ENCODE data around the gene NUDT12.

DNA sequence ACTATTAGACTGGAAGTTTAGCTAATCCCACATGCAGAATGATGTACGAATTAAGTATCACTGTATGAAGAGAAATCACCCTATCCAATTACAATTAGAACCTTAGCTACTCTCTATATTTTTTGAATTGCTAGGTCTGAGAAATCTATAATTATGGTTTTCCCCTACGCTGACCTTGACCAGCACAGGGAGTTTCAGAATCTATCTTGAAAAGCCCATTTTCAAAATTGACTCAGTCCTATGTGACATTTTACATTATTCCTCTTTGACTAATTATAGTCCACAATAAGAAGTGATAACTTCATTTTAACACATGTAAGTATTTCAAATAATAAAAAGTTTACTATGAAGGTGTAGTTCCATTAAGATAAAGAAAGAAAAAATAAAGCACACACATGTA lies 21.5 kb downstream of the NUDT12 start:
- TF ChIP-seq CTCF (IDR thresholded peaks at IDR 0.05) (no peak), EZH2phosphoT487 (IDR thresholded peaks at IDR 0.05) (no peak)
